ENCODE measurements around the gene SMIM10. TPM values are rescaled to one million over a fixed set of nuclear protein-coding genes. Genes with fewer than 3 reads are reported as not detected.
A peak's percentile ranks its signal among the peaks of the same experiment; 100 is the strongest.
"Not testable (repeated sequence)": the region's sequence is repeated elsewhere in the genome, so short reads cannot be mapped to it uniquely, and the experiment has no call there.

The SMIM10 gene
- total RNA-seq (9.6 TPM), polyA plus RNA-seq (26.6 TPM)

DNA sequence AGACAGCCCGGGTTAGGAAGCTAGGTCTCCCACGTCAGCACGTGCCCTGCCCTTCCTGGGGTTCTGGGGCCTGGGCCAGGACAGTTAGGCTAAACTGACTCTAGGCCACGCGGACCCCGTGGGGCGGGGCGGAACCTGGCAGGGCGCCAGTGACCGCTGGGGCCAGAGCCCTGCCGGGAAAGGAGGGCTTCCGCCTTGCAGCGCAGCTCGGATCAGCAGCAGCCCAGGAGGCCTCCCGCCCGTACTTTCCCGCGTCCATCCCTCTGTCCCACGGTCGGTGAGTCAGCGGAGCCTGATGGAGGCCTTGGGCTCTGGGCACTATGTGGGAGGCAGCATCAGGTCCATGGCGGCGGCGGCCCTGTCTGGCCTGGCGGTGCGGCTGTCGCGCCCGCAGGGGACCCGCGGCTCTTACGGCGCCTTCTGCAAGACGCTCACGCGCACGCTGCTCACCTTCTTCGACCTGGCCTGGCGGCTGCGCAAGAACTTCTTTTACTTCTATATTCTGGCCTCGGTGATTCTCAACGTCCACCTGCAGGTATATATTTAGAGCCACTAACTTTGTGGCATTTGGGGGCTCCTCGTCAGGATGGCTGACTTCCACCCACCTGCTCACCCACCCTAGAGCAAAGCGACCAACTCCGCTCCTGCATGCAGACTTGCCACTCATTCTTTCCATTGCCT is at the start of gene SMIM10:
SMIM10 (plus strand) TSS at position 191 of the 681 bp plus-strand sequence; CDS start at position 296, 105 bp downstream.
- H3K36me3 ChIP-seq (ENCODE audit: insufficient read depth) = no peaks in the 10 kb centered on the region
- 1% methylated on average over 45 of the region's 45 CpGs for WGBS
- DNase-seq (ENCODE audit: extremely low spot score) = no peak
- H3K4me1 ChIP-seq (ENCODE audit: insufficient read depth) = no peaks in the 10 kb centered on the region
- H3K4me3 ChIP-seq (ENCODE audit: low read depth, low read length) = peak within 1 kb of the TSS; percentile 33
- H3K27ac ChIP-seq (ENCODE audit: low read depth) = peak within 1 kb of the TSS; percentile 29

DNA sequence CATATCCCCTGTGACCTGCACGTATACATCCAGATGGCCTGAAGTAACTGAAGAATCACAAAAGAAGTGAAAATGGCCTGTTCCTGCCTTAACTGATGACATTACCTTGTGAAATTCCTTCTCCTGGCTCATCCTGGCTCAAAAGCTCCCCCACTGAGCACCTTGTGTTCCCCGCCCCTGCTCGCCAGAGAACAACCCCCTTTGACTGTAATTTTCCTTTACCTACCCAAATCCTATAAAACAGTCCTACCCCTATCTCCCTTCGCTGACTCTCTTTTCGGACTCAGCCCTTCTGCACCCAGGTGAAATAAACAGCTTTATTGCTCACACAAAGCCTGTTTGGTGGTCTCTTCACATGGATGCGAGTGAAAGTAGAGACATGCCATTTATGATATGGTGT is 44.4 kb upstream of the SMIM10 start:
- 91% methylated on average over 6 of the region's 6 CpGs for WGBS
- not testable (repeated sequence) for DNase-seq (ENCODE audit: extremely low spot score); H3K4me3 ChIP-seq (ENCODE audit: low read depth, low read length); H3K4me1 ChIP-seq (ENCODE audit: insufficient read depth); H3K27ac ChIP-seq (ENCODE audit: low read depth); H3K36me3 ChIP-seq (ENCODE audit: insufficient read depth)

DNA sequence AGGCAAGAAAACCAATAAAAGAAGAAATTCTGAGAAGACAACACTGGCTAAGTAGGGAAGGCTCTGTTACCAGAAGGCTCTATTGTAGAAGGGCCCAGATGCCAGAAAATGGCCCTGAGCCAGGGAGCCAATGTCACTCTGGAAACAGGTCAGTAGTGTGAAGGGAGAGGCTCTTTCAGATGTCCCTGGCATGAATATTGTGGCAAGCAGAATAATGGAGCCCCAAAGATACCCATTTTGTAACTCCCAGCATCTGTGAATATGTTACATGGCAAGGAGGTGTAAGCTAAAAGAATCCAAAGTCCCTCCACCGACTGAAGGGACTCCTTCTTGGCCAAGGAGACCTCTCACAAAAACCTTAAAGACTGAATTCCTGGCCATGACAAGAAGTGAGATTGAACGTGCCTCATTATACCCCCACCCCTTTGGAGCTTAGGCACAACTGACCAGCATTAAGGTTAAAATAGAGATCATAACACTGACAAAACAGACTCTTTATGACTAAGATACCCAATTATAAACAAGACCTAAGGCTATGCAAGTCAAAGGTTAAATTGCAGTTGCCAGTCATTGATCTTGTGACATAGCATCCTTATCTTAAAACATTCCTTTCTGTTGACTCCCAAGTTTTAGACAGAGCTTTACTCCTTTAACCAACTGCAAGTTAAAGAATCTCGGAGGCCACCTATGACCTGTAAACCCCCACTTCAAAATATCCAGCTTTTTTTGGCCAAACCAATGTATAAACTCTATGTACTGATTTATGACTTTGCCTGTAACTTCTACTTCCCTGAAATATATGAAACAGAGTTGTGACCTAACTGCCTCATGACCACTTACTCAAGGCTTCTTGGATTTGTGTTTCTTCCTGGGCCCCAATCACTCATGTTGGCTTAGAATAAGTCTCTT is 42.2 kb upstream of the SMIM10 start:
- no peak overlapping the region for H3K27ac ChIP-seq (ENCODE audit: low read depth)
- H3K36me3 ChIP-seq (ENCODE audit: insufficient read depth) = no peaks in the 10 kb centered on the region
- WGBS = 44% methylated on average over 3 of the region's 3 CpGs
- no peak overlapping the region for H3K4me3 ChIP-seq (ENCODE audit: low read depth, low read length)
- no peaks in the 10 kb centered on the region for H3K4me1 ChIP-seq (ENCODE audit: insufficient read depth)
- DNase-seq (ENCODE audit: extremely low spot score) = no peak

DNA sequence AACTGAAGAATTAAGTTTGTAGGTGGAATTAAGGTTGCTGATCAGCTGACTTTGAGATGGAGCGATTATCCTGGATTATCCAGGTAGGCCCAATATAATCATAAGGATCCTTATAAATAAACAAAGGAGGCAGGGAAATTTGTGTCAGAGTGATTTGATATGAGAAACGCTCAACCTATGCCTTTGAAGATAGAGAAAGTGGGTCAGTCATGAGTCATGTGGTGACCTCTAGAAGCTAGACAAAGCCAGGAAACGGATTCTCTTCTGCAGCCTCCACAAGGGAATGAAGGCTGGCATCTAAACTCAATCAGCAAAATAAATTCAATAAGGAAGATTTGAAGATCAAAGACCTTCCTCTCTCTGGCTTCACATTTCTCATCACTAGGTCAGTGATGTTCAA is 41.5 kb upstream of the SMIM10 start:
- no peak for DNase-seq (ENCODE audit: extremely low spot score)
- Histone ChIP-seq H3K4me1 (ENCODE audit: insufficient read depth) (no peaks in the 10 kb centered on the region), H3K36me3 (ENCODE audit: insufficient read depth) (no peaks in the 10 kb centered on the region), H3K27ac (ENCODE audit: low read depth) (no peak overlapping the region), H3K4me3 (ENCODE audit: low read depth, low read length) (no peak overlapping the region)
- WGBS = 47% methylated on average over 3 of the region's 3 CpGs

DNA sequence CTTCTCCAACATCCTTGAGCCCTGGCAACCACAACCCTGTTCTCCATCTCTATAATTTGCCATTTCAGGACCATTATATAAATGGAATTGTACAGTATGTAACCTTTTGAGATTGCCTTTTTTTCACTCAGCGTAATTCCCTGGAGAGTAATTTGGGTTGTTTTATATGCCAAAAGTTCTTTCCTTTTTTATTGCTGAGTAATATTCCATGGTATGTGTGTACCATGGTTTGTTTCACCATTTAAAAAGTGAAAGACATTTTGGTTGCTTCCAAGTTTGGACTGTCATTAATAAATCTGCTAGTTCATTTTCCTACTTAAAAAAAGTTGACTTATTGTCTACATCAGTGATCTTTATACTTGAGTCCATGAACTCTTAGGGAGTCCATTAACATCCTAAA is 33.0 kb upstream of the SMIM10 start:
- Histone ChIP-seq H3K36me3 (ENCODE audit: insufficient read depth) (no peaks in the 10 kb centered on the region), H3K4me3 (ENCODE audit: low read depth, low read length) (no peak overlapping the region), H3K4me1 (ENCODE audit: insufficient read depth) (no peaks in the 10 kb centered on the region), H3K27ac (ENCODE audit: low read depth) (no peak overlapping the region)
- WGBS = 100% methylated on average over 1 of the region's 1 CpG
- no peak for DNase-seq (ENCODE audit: extremely low spot score)

DNA sequence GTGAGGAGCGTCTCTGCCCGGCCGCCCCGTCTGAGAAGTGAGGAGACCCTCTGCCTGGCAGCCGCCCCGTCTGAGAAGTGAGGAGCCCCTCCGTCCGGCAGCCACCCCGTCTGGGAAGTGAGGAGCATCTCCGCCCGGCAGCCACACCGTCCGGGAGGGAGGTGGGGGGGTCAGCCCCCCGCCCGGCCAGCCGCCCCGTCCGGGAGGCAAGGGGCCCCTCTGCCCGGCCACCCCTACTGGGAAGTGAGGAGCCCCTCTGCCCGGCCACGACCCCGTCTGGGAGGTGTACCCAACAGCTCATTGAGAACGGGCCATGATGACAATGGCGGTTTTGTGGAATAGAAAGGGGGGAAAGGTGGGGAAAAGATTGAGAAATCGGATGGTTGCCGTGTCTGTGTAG is 30.4 kb upstream of the SMIM10 start:
- not testable (repeated sequence) for H3K4me1 ChIP-seq (ENCODE audit: insufficient read depth); H3K27ac ChIP-seq (ENCODE audit: low read depth); H3K4me3 ChIP-seq (ENCODE audit: low read depth, low read length); DNase-seq (ENCODE audit: extremely low spot score); H3K36me3 ChIP-seq (ENCODE audit: insufficient read depth)
- WGBS = 91% methylated on average over 16 of the region's 26 CpGs

DNA sequence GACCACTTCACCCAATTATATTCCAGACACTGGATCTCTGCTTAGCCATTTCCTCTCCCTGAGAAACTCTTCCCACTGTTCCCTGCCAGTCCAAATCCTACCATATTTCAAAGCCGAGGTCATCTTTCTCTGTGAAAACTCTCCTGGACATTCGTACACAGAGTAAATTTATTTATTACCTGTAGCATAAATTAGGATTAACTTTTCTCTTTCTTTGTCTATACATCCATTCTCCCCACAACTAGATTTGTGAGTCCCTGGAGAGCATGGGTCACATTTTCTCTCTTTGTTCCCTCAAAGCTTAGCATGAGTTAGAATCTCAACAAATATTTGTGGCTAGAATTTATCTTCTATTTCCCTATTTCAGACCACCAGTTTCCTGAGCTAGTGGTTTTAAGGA is 27.8 kb upstream of the SMIM10 start:
- DNase-seq (ENCODE audit: extremely low spot score) = no peak
- no peaks in the 10 kb centered on the region for H3K36me3 ChIP-seq (ENCODE audit: insufficient read depth)
- no peak overlapping the region for H3K27ac ChIP-seq (ENCODE audit: low read depth)
- no peaks in the 10 kb centered on the region for H3K4me1 ChIP-seq (ENCODE audit: insufficient read depth)
- no peak overlapping the region for H3K4me3 ChIP-seq (ENCODE audit: low read depth, low read length)
- 39% methylated on average over 2 of the region's 2 CpGs for WGBS

DNA sequence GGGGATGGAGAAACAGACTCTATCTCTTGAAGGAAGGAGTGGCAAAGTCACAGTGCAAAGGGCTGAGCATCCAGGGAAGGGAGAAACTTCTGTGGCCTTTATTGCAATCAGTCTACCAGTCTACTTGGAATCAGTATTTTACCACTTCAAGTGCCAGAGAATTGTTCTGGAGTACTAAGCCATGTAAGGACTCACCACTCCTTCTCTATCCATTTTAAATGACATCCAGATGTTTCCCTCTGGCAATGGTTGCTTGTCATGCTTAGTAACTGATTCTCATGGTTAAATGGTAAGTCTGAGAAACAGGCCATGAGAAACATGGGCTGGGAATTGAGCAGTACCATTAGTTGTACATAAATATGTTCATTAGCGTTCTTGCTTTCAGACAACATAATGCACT is 21.1 kb upstream of the SMIM10 start:
- no peaks in the 10 kb centered on the region for H3K4me1 ChIP-seq (ENCODE audit: insufficient read depth)
- DNase-seq (ENCODE audit: extremely low spot score) = no peak
- H3K4me3 ChIP-seq (ENCODE audit: low read depth, low read length) = no peak overlapping the region
- 89% methylated on average over 1 of the region's 1 CpG for WGBS
- H3K27ac ChIP-seq (ENCODE audit: low read depth) = no peak overlapping the region
- no peaks in the 10 kb centered on the region for H3K36me3 ChIP-seq (ENCODE audit: insufficient read depth)

DNA sequence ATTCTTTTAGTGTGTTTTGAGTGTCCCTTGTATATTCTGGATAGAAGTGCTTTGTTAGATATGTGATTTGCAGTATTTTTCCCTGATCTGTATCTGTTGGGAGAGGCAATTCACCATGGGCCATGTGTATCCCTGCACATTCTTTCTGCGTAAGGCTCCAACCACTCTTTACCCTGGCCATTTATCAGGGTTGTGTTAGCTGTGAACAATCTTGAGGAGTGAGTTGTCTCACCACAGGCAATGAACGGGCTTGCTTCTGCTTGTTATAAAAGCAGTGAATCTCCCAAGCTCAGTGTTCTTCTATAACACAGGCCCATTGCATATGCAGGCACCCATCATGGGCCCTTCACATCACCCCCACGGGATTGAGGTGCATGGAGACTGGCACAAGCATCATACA is 18.9 kb upstream of the SMIM10 start:
- Histone ChIP-seq H3K27ac (ENCODE audit: low read depth) (no peak overlapping the region), H3K4me1 (ENCODE audit: insufficient read depth) (no peaks in the 10 kb centered on the region), H3K36me3 (ENCODE audit: insufficient read depth) (no peaks in the 10 kb centered on the region), H3K4me3 (ENCODE audit: low read depth, low read length) (no peak overlapping the region)
- WGBS = 79% methylated on average over 3 of the region's 3 CpGs
- no peak for DNase-seq (ENCODE audit: extremely low spot score)

DNA sequence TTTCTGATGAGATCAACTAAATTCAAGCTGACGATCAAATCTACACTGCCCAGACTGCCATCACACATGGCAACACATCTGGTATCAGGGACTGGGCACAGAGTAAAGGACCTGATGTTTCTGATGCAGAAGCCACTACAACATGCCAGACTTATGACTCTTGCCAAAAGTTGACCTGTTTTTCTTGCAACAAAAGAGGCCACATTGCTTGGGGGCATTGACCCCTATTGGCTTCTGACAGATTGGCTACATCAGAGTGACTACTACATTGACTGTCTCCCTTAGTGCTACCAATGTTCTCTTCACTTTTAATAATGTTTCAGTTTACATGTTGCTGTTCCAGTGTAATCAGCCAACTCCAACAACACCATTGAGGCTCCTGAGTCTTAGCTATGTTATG is 15.3 kb upstream of the SMIM10 start:
- Histone ChIP-seq H3K36me3 (ENCODE audit: insufficient read depth) (no peaks in the 10 kb centered on the region), H3K27ac (ENCODE audit: low read depth) (no peak overlapping the region), H3K4me3 (ENCODE audit: low read depth, low read length) (no peak overlapping the region), H3K4me1 (ENCODE audit: insufficient read depth) (no peaks in the 10 kb centered on the region)
- 79% methylated on average over 1 of the region's 1 CpG for WGBS
- DNase-seq (ENCODE audit: extremely low spot score) = no peak

DNA sequence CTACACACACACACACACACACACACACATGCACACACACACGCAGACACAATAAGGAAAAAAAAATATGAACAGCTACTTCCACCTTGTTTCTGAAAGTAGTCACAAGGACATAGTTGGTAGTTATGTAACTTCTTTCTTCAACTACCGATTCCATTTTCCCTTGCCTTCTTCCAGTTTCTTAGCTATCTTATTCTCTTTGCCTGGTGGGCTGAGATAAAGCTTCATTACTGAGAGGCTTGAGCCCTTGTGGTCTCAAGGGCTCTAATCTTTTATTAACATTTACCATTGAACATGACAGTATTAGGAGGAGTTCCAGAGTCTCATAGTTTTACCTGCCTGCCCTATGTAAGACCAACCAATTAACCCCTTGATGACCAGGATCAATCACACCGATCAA is 8.9 kb upstream of the SMIM10 start:
- no peaks in the 10 kb centered on the region for H3K4me1 ChIP-seq (ENCODE audit: insufficient read depth)
- H3K27ac ChIP-seq (ENCODE audit: low read depth) = no peak overlapping the region
- 89% methylated on average over 3 of the region's 3 CpGs for WGBS
- H3K36me3 ChIP-seq (ENCODE audit: insufficient read depth) = no peaks in the 10 kb centered on the region
- DNase-seq (ENCODE audit: extremely low spot score) = no peak
- no peak overlapping the region for H3K4me3 ChIP-seq (ENCODE audit: low read depth, low read length)

DNA sequence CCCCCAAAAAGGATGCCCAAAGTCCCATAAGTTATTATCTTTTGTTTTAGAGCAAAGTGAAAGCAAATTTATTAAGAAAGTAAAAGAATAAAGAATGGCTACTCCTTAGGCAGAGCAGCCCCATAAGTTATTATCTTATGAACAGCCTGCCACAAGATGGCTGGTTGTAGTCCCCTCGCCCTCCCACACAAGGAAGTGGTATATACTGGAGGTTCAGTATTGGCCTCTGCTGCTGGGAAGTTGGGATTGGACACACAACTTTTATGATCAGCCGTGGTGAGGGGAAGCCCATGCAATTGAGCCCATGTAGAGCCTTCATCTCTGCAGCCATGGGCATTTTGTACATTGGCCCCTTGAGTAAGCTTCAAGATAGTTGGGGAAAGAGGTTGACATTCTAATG is 8.0 kb upstream of the SMIM10 start:
- Histone ChIP-seq H3K4me3 (ENCODE audit: low read depth, low read length) (no peak overlapping the region), H3K27ac (ENCODE audit: low read depth) (no peak overlapping the region), H3K36me3 (ENCODE audit: insufficient read depth) (no peaks in the 10 kb centered on the region), H3K4me1 (ENCODE audit: insufficient read depth) (no peaks in the 10 kb centered on the region)
- WGBS = 95% methylated on average over 2 of the region's 2 CpGs
- no peak for DNase-seq (ENCODE audit: extremely low spot score)

DNA sequence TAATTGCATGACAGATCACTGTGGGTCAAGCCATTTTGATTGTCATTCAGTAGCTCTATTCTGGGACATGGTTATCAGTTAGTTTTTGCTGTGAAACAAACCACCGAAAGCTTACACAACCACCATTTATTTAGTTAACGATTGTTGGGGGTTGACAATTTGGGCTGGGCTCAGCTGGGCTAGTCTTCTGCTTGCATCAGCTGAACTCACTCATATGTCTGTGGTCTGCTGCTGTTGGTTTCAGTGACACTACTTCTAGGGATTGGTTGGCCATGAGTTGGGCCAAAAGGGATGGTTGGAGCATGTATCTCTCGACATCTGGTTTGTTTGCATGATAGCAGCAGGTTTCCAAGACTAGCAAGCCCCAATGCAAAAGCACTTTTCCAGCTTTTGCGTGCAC is 5.3 kb upstream of the SMIM10 start:
- WGBS = 94% methylated on average over 4 of the region's 4 CpGs
- no peak overlapping the region for H3K4me3 ChIP-seq (ENCODE audit: low read depth, low read length)
- no peaks in the 10 kb centered on the region for H3K4me1 ChIP-seq (ENCODE audit: insufficient read depth)
- no peaks in the 10 kb centered on the region for H3K36me3 ChIP-seq (ENCODE audit: insufficient read depth)
- no peak for DNase-seq (ENCODE audit: extremely low spot score)
- no peak overlapping the region for H3K27ac ChIP-seq (ENCODE audit: low read depth)

DNA sequence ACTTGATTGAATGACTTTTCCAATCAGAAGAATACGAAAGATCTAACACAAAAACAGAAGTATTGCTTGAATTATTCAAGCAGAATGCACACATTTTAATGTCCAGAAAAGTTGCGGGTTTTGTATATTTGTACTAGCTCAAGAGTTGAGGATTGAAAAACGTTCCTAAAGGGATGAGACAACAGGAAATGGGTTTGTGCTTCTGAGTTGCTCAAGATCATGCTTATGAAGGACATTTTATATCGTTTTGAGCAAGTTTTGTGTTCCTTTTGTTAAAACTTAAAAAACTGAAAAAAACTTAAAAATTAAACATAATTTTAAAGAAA is 353 bp upstream of the SMIM10 start:
- WGBS = 45% methylated on average over 4 of the region's 4 CpGs
- Histone ChIP-seq H3K4me3 (ENCODE audit: low read depth, low read length) (peak overlapping the region; percentile 33), H3K4me1 (ENCODE audit: insufficient read depth) (no peaks in the 10 kb centered on the region), H3K36me3 (ENCODE audit: insufficient read depth) (no peaks in the 10 kb centered on the region), H3K27ac (ENCODE audit: low read depth) (no peak overlapping the region)
- no peak for DNase-seq (ENCODE audit: extremely low spot score)
